ENCODE measurements around the gene TBPL1. TPM values are rescaled to one million over a fixed set of nuclear protein-coding genes. Genes with fewer than 3 reads are reported as not detected.

Gene TBPL1
- polyA plus RNA-seq, 3 donors from 2014 or later, result 62.5 to 77.7 (median 67.1) TPM

DNA sequence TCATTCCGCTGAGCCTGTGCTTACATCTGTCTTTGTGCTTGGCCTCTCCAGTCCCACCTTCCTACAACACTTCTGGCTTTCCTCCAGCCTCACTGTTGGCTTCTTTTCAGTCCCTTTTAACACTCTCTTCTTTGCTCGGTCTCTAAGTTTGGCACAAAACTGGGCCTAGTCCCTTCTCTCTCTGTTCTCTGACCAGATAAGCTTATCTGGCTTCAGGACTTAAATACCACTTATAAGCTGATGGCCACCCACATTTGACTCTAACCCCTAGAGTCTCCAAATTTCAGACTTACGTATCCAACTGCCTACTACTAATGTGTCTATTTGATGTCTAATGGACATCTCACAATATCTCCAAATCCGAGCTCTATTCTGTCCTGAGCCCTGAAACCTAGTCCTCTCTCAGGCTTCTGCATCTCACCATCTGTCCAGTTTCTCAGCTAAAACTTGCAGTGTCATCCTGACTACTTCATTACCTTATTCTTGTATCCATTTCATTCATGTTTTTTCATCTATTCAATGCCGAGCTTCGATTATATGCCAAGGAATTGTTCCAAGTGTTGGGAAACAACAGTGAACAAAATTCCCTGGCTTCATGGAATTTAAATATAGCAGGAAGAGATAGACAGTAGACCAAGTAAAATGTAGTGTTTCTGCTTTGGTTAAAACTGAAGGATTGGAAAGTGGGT is 40.1 kb downstream of the TBPL1 start:
- no peak for DNase-seq
- Mint-ChIP-seq H3K9me3 (no peaks in the 10 kb centered on the region), H3K36me3 (peaks cover 0 to 5% (median 0%) of the 10 kb centered on the region in 3 donors)

DNA sequence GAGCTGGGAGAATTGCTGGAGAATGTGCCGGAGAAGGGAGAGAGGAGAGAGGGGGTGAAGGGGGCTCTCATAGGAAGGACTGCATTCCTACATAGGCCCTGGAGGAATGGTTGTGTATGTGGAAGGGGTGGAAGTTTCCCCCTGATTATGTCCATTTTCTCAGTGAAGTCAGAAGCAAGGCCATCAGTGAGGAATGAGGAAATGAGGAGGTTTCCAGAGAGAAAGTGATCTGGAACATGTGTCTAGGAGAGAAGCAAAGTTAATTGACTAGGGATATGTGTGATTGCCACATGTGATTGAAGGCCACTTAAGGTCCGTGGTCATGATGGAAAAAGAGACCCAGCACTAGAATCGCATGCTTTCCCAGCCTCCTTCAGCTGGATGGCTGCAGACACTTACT is 42.3 kb downstream of the TBPL1 start:
- no peak overlapping the region for H3K27ac Mint-ChIP-seq
- DNase-seq, result no peak
- no peak overlapping the region for H3K4me3 Mint-ChIP-seq
- H3K36me3 Mint-ChIP-seq, result no peaks in the 10 kb centered on the region
- peaks cover 3 to 5% (median 5%) of the 10 kb centered on the region in 3 donors for H3K27me3 Mint-ChIP-seq (ENCODE audit: low read depth in 3 of 3)
- no peaks in the 10 kb centered on the region for H3K9me3 Mint-ChIP-seq
- no peaks in the 10 kb centered on the region for H3K4me1 Mint-ChIP-seq

More for the DNA sequence above, 40.1 kb downstream of the TBPL1 start:
- no peaks in the 10 kb centered on the region for H3K4me1 Mint-ChIP-seq
- H3K27me3 Mint-ChIP-seq (ENCODE audit: low read depth in 3 of 3), result peaks cover 0 to 2% (median 0%) of the 10 kb centered on the region in 3 donors
- no peak overlapping the region for H3K4me3 Mint-ChIP-seq
- no peak overlapping the region for H3K27ac Mint-ChIP-seq

DNA sequence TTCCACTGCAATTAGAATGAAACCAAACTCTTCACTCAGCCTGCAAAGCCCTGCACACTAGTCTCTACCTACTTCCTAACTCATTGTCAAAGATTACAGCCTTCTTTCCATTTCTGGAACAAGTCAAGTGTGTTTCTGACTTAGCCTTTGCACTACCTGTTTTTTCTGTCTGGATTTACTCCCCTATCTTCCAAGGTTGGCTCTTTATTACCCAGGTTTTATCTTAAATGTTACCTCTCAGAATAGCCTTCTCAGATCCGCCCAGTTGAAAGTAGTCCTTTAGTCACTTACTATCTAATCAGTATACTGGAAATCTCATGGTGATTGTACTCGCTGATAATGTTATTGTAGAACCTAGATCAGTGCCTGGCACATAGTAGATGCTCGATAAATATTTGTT is 42.7 kb downstream of the TBPL1 start:
- Mint-ChIP-seq H3K4me3 (no peak overlapping the region), H3K9me3 (no peaks in the 10 kb centered on the region), H3K4me1 (no peaks in the 10 kb centered on the region), H3K36me3 (no peaks in the 10 kb centered on the region), H3K27ac (no peak overlapping the region), H3K27me3 (ENCODE audit: low read depth in 3 of 3) (peaks cover 3 to 5% (median 5%) of the 10 kb centered on the region in 3 donors)
- no peak for DNase-seq

DNA sequence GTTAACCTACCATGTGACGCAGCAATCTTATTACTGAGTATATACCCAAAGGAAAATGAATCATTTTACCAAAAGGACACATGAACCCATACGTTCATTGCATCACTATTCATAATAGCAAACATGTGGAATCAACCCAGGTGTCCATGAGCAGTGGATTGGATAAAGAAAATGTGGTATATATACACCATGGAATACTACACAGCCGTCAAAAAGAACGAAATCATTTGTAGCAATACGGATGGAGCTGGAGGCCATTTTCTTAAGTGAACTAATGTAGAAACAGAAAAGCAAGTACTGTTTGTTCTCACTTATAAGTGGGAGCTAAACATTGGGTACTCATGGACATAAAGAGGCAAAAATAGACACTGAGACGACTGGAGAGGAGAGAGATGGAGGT is 44.2 kb downstream of the TBPL1 start:
- Mint-ChIP-seq H3K4me1 (no peaks in the 10 kb centered on the region), H3K27ac (no peak overlapping the region), H3K4me3 (no peak overlapping the region), H3K36me3 (no peaks in the 10 kb centered on the region), H3K9me3 (no peaks in the 10 kb centered on the region), H3K27me3 (ENCODE audit: low read depth in 3 of 3) (peaks cover 3 to 5% (median 5%) of the 10 kb centered on the region in 3 donors)
- DNase-seq, result no peak

DNA sequence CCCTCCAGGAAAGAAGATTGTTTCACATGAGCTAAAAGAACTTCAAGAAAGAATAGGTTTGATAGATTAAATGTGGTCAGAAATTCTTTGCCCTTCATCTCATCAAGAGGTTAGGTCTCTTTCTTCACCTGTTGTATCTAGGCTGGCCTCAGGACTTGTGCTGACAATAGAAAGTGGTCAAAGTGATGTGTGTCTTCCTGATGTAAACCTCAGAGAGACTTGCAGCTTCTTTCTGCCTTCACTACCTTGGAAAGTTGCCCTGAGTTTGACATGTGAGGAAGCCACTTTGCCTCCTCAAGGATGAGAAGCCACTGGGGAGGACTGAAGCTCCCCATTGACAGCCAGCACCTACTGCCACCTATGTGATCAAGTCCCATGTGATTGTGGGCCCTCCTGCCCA is 46.3 kb downstream of the TBPL1 start:
- H3K27ac Mint-ChIP-seq, result no peak overlapping the region
- no peak overlapping the region for H3K4me3 Mint-ChIP-seq
- no peaks in the 10 kb centered on the region for H3K36me3 Mint-ChIP-seq
- peaks cover 5 to 15% (median 7%) of the 10 kb centered on the region in 3 donors for H3K27me3 Mint-ChIP-seq (ENCODE audit: low read depth in 3 of 3)
- no peaks in the 10 kb centered on the region for H3K9me3 Mint-ChIP-seq
- no peak for DNase-seq
- H3K4me1 Mint-ChIP-seq, result peaks cover 0 to 14% of the 10 kb centered on the region in 2 donors

DNA sequence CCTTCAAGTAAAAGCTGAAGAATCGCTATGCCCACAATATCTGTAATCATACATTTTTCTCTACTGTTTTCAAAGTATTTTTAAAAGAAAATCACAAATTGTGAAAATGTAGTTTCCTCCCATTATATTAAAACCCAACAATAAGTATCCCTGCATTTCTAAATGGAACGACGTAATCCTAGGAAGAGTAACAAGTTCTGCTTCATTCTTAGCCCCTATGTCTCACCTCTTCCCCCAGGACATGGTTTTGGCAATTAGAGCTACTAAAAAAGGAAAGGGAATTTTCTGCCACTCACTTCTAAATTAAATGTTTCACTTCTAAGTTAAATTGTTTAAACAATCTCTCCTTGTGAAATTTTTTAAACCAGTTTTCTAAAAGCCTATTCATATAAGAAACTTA is 47.4 kb downstream of the TBPL1 start:
- H3K4me1 Mint-ChIP-seq, result peaks cover 0 to 14% of the 10 kb centered on the region in 2 donors
- H3K4me3 Mint-ChIP-seq, result no peak overlapping the region
- peak overlapping the region in 1 of 6 donors; percentile 49 for H3K27ac Mint-ChIP-seq
- peaks cover 5 to 15% (median 7%) of the 10 kb centered on the region in 3 donors for H3K27me3 Mint-ChIP-seq (ENCODE audit: low read depth in 3 of 3)
- no peak for DNase-seq
- no peaks in the 10 kb centered on the region for H3K9me3 Mint-ChIP-seq
- no peaks in the 10 kb centered on the region for H3K36me3 Mint-ChIP-seq

DNA sequence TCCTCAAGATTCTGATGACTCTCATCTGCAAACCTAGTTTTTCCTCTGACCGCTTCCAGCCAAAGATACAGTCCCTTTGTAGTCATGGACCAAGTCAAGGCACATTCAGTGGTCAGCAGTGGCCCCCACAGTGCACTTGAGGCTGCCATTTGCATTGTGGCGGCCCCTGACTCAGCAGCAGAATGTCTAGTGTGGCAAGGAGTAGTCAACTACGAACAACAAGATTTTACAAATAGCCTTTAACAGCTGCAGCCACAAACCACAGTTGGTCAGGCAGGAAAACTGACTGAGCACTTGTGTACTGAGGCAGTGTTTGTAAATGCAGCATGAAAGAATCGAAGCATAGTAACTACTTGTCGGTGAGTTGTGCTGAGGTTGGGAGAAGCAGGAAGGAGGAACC is 49.8 kb downstream of the TBPL1 start:
- no peaks in the 10 kb centered on the region for H3K36me3 Mint-ChIP-seq
- H3K27me3 Mint-ChIP-seq (ENCODE audit: low read depth in 3 of 3), result peaks cover 5 to 20% (median 9%) of the 10 kb centered on the region in 3 donors

DNA sequence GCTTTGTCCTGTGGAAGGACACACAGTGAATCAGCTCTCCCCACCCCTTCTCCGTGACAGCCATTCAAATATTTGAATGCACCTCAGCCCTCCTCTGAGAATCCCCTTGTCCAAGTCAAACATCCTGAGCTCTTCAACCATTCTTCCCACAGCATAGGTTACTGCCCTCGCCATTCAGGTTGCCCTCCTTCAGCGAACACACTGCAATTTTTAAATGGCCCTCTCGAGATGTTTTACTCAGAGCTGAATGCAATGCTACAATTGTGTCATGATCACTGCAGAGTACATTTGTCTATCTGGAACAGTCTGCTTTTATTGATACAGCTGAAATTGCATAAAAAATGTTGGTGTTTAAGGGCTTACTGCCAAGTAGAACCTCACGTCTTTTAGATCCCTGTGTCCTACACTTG is 50.5 kb downstream of the TBPL1 start:
- H3K27ac Mint-ChIP-seq, result no peak overlapping the region
- H3K27me3 Mint-ChIP-seq (ENCODE audit: low read depth in 3 of 3), result peaks cover 5 to 20% (median 9%) of the 10 kb centered on the region in 3 donors
- H3K4me1 Mint-ChIP-seq, result peaks cover 0 to 14% of the 10 kb centered on the region in 2 donors
- no peak for DNase-seq
- no peak overlapping the region for H3K4me3 Mint-ChIP-seq
- no peaks in the 10 kb centered on the region for H3K9me3 Mint-ChIP-seq
- H3K36me3 Mint-ChIP-seq, result no peaks in the 10 kb centered on the region

More for the DNA sequence above, 49.8 kb downstream of the TBPL1 start:
- DNase-seq, result no peak
- Mint-ChIP-seq H3K4me3 (no peak overlapping the region), H3K4me1 (peaks cover 0 to 14% of the 10 kb centered on the region in 2 donors), H3K9me3 (no peaks in the 10 kb centered on the region), H3K27ac (no peak overlapping the region)

DNA sequence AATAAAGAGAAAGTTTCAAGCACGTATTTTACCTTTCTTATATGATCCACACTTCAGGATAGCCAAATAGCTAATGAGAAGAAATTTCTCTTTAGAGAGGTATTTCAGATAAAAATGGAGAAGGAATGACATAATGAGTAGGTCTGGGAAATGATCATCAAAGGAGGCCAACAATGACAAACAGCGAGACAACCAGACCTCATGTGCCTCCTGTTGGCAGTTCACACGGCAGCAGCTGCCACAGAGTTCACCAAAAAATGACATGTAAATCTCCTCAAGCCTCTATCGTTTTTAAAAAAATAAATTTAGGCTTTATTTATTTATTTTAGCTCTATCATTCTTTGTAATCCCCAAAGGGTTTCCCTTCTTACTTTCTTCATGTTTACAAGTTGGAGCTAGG is 51.7 kb downstream of the TBPL1 start:
- H3K9me3 Mint-ChIP-seq, result no peaks in the 10 kb centered on the region
- no peaks in the 10 kb centered on the region for H3K36me3 Mint-ChIP-seq
- H3K27me3 Mint-ChIP-seq (ENCODE audit: low read depth in 3 of 3), result peaks cover 2 to 20% (median 6%) of the 10 kb centered on the region in 3 donors
- peaks cover 0 to 14% of the 10 kb centered on the region in 2 donors for H3K4me1 Mint-ChIP-seq
- H3K27ac Mint-ChIP-seq, result no peak overlapping the region
- no peak for DNase-seq
- H3K4me3 Mint-ChIP-seq, result no peak overlapping the region

DNA sequence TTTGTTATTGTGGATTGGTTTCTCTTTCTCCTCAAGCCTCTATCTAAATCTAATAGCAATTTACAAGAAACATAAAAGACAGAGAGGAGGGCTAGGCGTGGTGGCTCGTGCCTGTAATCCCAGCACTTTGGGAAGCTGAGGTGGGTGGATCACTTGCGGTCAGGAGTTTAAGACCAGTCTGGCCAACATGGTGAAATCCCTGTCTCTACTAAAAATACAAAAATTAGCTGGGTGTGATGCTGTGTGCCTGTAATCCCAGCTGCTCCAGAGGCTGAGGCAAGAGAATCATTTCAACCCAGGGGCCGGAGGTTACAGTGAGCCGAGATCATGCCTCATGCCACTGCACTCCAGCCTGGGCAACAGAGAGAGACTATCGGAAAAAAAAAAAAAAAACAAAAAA is 52.8 kb downstream of the TBPL1 start:
- Mint-ChIP-seq H3K27me3 (ENCODE audit: low read depth in 3 of 3) (peaks cover 2 to 22% (median 6%) of the 10 kb centered on the region in 3 donors), H3K36me3 (no peaks in the 10 kb centered on the region), H3K4me1 (peaks cover 0 to 14% of the 10 kb centered on the region in 2 donors), H3K4me3 (no peak overlapping the region), H3K27ac (no peak overlapping the region), H3K9me3 (no peaks in the 10 kb centered on the region)
- DNase-seq, result no peak

DNA sequence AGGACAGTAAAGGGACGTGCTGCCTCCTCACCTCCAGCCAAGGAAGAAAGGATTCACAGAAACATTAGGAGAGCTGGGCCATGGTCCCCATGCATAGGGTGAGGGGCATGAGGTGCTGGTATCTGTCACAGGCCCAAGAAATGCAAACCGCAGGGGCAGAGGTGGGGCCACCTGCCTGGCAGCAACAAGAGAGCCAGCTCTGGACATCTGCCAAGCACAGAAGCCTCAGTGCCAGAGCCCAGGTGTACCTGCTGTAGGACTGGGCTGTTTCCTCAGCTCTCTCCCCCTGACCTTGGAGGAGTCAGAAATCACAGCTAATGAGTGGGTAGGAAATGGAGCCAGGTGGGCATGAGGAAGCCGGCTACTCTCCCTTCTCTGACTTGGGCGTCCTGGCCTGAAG is 54.1 kb downstream of the TBPL1 start:
- H3K9me3 Mint-ChIP-seq, result no peaks in the 10 kb centered on the region
- H3K4me3 Mint-ChIP-seq, result no peak overlapping the region
- no peaks in the 10 kb centered on the region for H3K36me3 Mint-ChIP-seq
- DNase-seq, result no peak
- no peak overlapping the region for H3K27ac Mint-ChIP-seq
- H3K27me3 Mint-ChIP-seq (ENCODE audit: low read depth in 3 of 3), result peaks cover 2 to 22% (median 6%) of the 10 kb centered on the region in 3 donors
- peaks cover 0 to 14% of the 10 kb centered on the region in 2 donors for H3K4me1 Mint-ChIP-seq

DNA sequence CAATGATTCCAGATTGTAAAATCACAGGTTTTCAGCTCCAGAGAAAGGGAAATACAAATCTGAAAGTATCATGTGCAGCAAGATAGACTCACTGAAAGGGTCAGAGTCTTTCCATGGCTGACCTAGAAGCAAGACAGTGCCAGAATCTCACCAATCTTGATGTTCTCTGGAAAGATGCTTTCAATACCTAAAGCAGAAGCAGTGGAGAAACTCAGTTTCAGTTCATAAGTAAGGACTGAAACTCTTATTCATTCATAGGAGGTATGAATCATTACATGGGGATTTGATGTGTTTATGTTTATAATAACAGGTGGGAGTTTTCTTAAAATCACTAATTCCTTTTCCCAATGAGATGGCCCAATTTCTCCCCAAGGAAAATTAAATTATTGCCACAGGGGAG is 56.9 kb downstream of the TBPL1 start:
- no peaks in the 10 kb centered on the region for H3K4me1 Mint-ChIP-seq
- peaks cover 2 to 12% (median 3%) of the 10 kb centered on the region in 3 donors for H3K27me3 Mint-ChIP-seq (ENCODE audit: low read depth in 3 of 3)
- H3K4me3 Mint-ChIP-seq, result no peak overlapping the region
- no peaks in the 10 kb centered on the region for H3K9me3 Mint-ChIP-seq
- H3K27ac Mint-ChIP-seq, result no peak overlapping the region
- no peaks in the 10 kb centered on the region for H3K36me3 Mint-ChIP-seq
- DNase-seq, result no peak

DNA sequence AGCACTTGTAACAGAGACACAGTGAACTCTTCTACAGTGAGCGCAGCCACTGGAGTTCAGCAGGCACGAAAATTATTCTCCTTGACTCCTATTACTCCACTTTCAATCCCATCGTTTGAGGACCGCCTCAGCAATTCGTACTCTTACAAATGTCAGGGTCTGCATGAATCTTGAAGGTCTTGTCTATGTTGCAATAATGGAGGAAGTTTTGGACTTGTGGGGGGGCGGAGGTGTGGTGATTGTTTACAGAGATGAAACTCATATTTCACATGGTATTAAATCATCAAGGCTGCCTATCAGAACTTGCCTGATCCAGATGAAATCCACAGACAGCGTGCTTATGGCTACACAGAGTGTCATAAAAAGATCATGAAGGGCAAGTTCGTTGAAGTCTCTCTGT is 57.4 kb downstream of the TBPL1 start:
- DNase-seq, result no peak
- no peaks in the 10 kb centered on the region for H3K9me3 Mint-ChIP-seq
- no peaks in the 10 kb centered on the region for H3K4me1 Mint-ChIP-seq
- no peak overlapping the region for H3K4me3 Mint-ChIP-seq
- peaks cover 2 to 12% (median 3%) of the 10 kb centered on the region in 3 donors for H3K27me3 Mint-ChIP-seq (ENCODE audit: low read depth in 3 of 3)
- no peak overlapping the region for H3K27ac Mint-ChIP-seq
- no peaks in the 10 kb centered on the region for H3K36me3 Mint-ChIP-seq

DNA sequence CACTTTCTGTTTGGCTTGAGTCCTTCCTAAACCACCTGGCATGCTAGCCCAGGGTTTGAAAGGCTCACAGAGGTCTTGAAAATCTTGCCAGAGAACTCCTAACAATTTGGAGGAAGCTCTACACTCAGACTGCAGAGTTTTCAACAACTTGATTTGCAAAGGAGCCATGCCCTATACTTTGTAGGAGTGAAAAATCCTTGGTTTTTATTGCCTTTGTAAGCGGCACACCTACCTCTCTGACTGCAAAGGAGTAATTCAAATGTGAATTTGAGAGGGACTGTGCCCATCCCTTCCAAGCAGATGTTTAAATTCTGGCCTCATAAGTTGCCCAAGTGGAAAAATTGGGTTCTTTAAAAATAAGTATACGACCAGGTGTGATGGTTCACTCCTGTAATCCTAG is 58.0 kb downstream of the TBPL1 start:
- Mint-ChIP-seq H3K4me3 (no peak overlapping the region), H3K9me3 (no peaks in the 10 kb centered on the region), H3K36me3 (no peaks in the 10 kb centered on the region), H3K4me1 (no peaks in the 10 kb centered on the region), H3K27me3 (ENCODE audit: low read depth in 3 of 3) (peaks cover 2 to 12% (median 3%) of the 10 kb centered on the region in 3 donors), H3K27ac (no peak overlapping the region)
- DNase-seq, result no peak

DNA sequence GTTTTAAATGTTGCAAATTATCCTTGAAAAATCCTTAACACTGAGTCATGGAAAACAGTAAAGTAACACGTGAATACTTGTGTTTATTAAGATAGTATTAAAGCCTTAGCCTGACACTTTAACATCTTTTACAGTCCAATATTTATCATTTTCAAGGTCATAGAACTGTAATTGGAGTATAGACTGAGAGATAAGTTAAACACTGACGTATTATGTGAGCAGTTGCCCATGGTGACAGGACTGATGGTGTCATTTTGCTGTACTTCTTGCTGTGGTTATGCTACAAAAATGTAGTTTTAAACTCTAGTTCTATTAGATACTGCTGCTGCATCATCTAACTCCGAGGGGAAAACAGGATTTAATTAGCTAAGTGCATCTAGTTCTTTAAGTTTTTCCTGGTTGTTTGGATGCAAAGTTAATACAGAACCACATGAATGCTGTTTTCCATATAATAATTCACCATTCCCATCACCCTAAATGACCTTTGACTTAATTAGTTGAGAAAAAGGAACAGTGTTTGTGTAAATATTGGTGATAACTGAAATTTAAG is 61.6 kb downstream of the TBPL1 start:
- DNase-seq, result no peak
- no peak overlapping the region for H3K27ac Mint-ChIP-seq
- peaks cover 2 to 9% (median 3%) of the 10 kb centered on the region in 3 donors for H3K27me3 Mint-ChIP-seq (ENCODE audit: low read depth in 3 of 3)
- no peak overlapping the region for H3K4me3 Mint-ChIP-seq
- H3K9me3 Mint-ChIP-seq, result no peaks in the 10 kb centered on the region
- no peaks in the 10 kb centered on the region for H3K36me3 Mint-ChIP-seq
- no peaks in the 10 kb centered on the region for H3K4me1 Mint-ChIP-seq
